Thymus (tissue), 11 donors: Measurements from ENCODE around the gene DAGLA. TPM values are rescaled to one million over a fixed set of nuclear protein-coding genes. Genes with fewer than 3 reads are reported as not detected.

Source experiments
- DNase-seq, 9 donors: peaks; one replicate each; pipeline ENCODE4 v3.0.0-alpha.2; 2013; ENCODE audit warnings: low spot score in 9 of 9, low read depth in 6 of 9, missing footprints in 1 of 9
- H3K27ac ChIP-seq, 2 donors: one replicate each; pipeline ENCODE4 v1.5.1; 2013; ENCODE audit warnings: control low read depth in 1 of 2, low read depth in 1 of 2, low read length in 1 of 2, mild to moderate bottlenecking in 1 of 2, moderate library complexity in 1 of 2
- H3K27me3 ChIP-seq, 2 donors: one replicate each; pipeline ENCODE4 v1.5.1; 2013; ENCODE audit warnings: low read length in 1 of 2; ENCODE audit not compliant: control insufficient read depth in 2 of 2, insufficient read depth in 1 of 2
- H3K36me3 ChIP-seq, 2 donors: one replicate each; pipeline ENCODE4 v1.5.1; 2013; ENCODE audit warnings: low read length in 1 of 2, mild to moderate bottlenecking in 1 of 2, moderate library complexity in 1 of 2; ENCODE audit not compliant: control insufficient read depth in 2 of 2, insufficient read depth in 2 of 2
- H3K4me1 ChIP-seq, 2 donors: one replicate each; pipeline ENCODE4 v1.5.1; 2013; ENCODE audit warnings: low read length in 2 of 2; ENCODE audit not compliant: control insufficient read depth in 2 of 2, insufficient read depth in 2 of 2
- H3K4me3 ChIP-seq, 2 donors: one replicate each; pipeline ENCODE4 v1.5.1; 2013; ENCODE audit warnings: low read length in 2 of 2, control low read depth in 1 of 2, mild to moderate bottlenecking in 1 of 2
- H3K9me3 ChIP-seq, 2 donors: one replicate each; pipeline ENCODE4 v1.5.1; 2013; ENCODE audit warnings: low read length in 1 of 2, mild to moderate bottlenecking in 1 of 2; ENCODE audit not compliant: control insufficient read depth in 2 of 2, insufficient read depth in 1 of 2
- WGBS: extraction: QIAGEN DNeasy Blood & Tissue Kit; methylation state at CpG from one replicate; pipeline ENCODE4 v1.1.7; 2013; 5-methylcytosine and 5-hydroxymethylcytosine counted together
- polyA plus RNA-seq: library from polyadenylated mRNA; stranded (reverse); fragments of 200-250 nt; gene quantifications from one replicate; pipeline ENCODE4 v1.2.3, GENCODE V29; 2013
- total RNA-seq: library from RNA; stranded (reverse); fragments of 120-200 nt; gene quantifications from one replicate; pipeline ENCODE4 v1.2.4, GENCODE V29; 2013
- donor health status: healthy.

DAGLA gene
- total and polyA plus RNA-seq, 2 donors: 0.14 to 0.43 TPM

DNA sequence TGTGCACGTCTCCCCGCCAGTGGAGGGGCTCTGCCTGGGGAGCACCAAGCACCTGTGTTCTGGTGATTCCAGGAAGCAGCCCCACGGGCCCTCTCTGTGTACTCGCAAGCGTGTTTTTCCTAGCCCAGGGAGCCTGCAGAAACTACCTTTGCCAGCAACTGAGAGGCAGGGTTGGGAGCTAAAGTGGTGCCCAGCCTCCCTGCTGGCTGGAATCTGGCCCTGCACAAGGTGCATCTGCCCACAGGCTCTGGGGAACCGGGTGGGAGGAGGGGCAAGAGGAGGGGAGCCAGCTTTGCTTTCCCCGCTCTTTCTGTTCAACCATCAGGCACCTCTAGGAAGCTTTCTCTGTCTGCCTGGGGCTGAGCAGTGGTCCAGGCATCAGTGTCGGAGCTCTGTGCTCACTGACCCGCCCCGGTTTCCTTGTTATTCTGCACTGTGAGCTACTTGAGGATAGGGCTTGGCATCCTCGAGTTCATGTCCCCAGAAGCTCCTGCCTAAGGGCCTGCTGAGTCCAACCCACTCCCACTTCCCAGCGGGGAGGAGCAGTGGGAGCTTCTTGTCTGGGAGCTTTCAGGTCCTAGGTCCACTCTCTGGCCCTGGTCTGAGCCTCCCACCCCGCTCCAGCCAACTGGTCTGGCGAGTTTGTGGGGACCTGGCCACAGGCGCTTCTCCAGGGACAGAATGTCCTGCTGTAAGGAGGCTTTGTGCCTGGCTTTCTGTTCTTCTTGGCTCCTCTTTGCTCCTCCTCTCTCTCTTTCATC, 14.9 kb downstream of the DAGLA start:
- Histone ChIP-seq H3K27ac (peak overlapping the region; percentile 18 to 83), H3K4me3 (no peak overlapping the region), H3K4me1 (peaks cover 44 to 61% of the 10 kb centered on the region in 2 donors), H3K27me3 (no peaks in the 10 kb centered on the region), H3K36me3 (no peaks in the 10 kb centered on the region), H3K9me3 (no peaks in the 10 kb centered on the region)
- peak in 2 of 9 donors; percentile 33 to 61 for DNase-seq
- 64% methylated on average over 15 of the region's 15 CpGs for WGBS

DNA sequence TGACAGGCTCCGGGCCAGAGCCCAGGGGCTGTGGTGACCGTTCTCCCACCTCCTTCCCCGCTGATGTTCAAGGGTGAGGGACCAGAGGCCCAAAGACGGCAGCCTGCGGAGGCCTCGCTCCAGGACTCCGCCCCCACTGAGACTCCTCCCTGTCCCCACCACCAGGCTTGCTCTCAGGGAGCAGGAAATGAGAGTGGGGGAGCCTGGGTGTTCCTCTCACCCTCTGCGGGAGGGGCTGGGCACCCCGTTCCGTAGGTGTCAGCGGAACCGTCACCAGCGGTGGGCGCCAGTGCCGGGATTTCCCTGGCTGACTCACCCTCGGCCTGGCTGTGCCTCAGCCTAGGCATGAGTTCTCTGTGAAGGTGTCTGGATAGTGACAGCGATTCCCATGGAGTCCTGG, 15.7 kb downstream of the DAGLA start:
- peak overlapping the region; percentile 20 to 22 for H3K4me3 ChIP-seq

DNA sequence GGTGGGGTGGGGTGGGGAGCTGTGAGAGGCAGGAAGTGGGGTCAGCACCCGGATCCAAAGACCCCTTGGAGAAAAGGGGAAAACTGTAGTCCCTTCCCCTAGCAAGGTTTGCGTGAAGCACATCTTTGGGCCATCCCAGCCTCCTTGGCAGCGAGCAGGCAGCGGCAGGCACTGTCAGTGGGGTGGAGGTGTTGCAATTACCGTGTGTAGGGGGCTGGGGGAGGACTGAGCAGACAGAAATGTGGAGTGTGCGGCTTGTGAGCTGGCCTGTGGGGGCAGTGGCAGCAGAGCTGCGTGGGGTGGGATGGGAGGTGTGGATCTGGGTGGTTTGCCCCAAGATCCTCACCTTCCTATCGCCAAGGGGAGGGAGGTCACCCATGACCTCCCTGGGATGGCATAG, 16.4 kb downstream of the DAGLA start:
- Histone ChIP-seq H3K36me3 (no peaks in the 10 kb centered on the region), H3K27me3 (no peaks in the 10 kb centered on the region), H3K4me3 (no peak overlapping the region), H3K4me1 (peaks cover 44 to 71% of the 10 kb centered on the region in 2 donors), H3K9me3 (no peaks in the 10 kb centered on the region), H3K27ac (peak overlapping the region in 1 of 2 donors; percentile 97)
- WGBS: 82% methylated on average over 8 of the region's 8 CpGs
- no peak for DNase-seq

More for the DNA sequence above, 15.7 kb downstream of the DAGLA start:
- Histone ChIP-seq H3K27me3 (no peaks in the 10 kb centered on the region), H3K9me3 (no peaks in the 10 kb centered on the region), H3K36me3 (no peaks in the 10 kb centered on the region), H3K4me1 (peaks cover 44 to 64% of the 10 kb centered on the region in 2 donors), H3K27ac (peak overlapping the region; percentile 21 to 97)
- WGBS: 6% methylated on average over 17 of the region's 17 CpGs
- peak; percentile 64 to 94 (median 84) for DNase-seq

DNA sequence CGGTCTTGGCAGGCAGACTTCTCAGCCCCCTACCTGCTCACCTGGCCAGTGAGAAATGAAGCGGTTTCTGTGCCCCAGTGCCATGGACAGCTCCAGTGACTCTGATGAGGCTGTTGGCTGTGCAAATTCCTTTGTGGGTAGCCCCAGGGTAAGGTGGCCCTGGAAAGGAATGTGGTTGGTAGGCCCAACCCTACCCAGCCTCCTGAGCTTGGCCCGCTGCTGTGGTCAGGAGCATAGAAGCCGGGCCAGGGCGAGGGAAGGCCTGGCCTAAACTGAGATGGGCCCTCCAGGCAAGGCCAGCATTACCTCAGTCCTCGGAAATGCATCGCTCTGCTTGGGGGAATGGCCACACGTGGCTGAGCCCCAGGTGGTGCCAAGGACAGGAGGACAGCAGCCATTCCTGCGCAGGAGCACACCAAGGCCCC, 16.9 kb downstream of the DAGLA start:
- H3K9me3 ChIP-seq: no peaks in the 10 kb centered on the region
- 92% methylated on average over 9 of the region's 9 CpGs for WGBS
- no peak overlapping the region for H3K4me3 ChIP-seq
- H3K36me3 ChIP-seq: no peaks in the 10 kb centered on the region
- H3K4me1 ChIP-seq: peaks cover 44 to 74% of the 10 kb centered on the region in 2 donors
- no peak for DNase-seq
- no peaks in the 10 kb centered on the region for H3K27me3 ChIP-seq
- H3K27ac ChIP-seq: peak overlapping the region; percentile 47 to 97

DNA sequence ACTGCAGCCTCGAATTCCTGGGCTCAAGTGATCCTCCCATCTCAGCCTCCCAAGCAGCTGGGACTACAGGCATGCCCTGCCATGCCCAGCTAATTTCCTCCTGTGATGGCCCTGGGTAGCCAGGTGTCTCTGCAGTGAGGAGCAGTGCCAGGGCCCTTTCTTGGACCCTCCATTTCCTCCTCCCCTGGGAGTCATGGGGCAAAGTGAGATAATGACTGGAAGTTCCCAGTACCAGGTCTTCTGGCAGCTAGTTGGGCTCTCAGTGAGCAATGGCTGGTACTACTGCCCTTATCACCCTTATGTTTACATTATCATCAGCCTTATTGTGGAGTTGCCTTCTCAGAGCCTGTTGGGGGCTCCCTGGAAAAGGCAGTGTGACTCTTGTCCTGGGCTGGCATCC, 17.6 kb downstream of the DAGLA start:
- no peak for DNase-seq
- H3K9me3 ChIP-seq: no peaks in the 10 kb centered on the region
- H3K27ac ChIP-seq: peak overlapping the region; percentile 88 to 97
- H3K36me3 ChIP-seq: no peaks in the 10 kb centered on the region
- H3K27me3 ChIP-seq: no peaks in the 10 kb centered on the region
- 89% methylated on average over 1 of the region's 1 CpG for WGBS
- peaks cover 44 to 78% of the 10 kb centered on the region in 2 donors for H3K4me1 ChIP-seq
- no peak overlapping the region for H3K4me3 ChIP-seq

DNA sequence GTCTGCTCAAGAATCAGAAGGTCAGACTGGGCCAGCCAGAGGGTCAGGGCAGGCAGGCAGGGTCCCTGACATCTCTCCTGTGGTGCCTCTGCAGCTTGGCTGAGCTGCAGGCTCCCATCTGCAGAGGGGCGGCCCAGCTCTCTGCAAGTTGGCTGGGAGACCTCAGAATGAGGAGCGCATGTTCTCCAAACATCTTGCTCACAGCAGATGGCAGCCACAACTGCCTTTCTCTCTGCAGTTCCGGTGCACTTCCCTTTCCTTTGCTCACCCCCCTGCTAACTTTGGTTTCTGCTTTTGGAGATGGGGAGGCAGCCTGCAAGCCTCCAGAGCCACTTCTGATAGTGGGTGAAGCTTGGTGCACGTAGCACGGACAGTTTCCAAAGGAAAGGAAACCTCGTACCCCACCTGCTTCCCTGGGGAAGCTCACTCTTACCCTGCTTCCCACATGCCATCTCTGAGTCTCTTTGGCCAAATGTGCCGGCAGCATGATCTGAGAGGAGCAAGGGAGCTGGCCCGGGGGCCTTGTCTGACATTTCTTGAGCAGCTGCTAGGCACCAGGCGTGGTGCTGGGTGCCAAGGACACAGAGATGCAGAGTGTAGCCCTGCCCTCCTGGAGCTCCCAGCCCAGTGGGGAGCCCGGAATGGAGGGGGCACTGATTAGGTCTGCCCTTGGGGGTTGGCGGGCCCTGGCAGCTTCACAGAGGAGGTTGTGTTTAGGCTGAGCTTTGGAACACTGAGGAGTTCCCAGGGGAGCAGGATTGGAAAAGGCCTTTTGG, 18.2 kb downstream of the DAGLA start:
- H3K27ac ChIP-seq: peak overlapping the region; percentile 88 to 97
- H3K4me1 ChIP-seq: peaks cover 44 to 81% of the 10 kb centered on the region in 2 donors
- 29% methylated on average over 11 of the region's 11 CpGs for WGBS
- DNase-seq: peak in 8 of 9 donors; percentile 43 to 89 (median 66)
- H3K9me3 ChIP-seq: no peaks in the 10 kb centered on the region
- no peaks in the 10 kb centered on the region for H3K36me3 ChIP-seq
- H3K4me3 ChIP-seq: no peak overlapping the region
- no peaks in the 10 kb centered on the region for H3K27me3 ChIP-seq

DNA sequence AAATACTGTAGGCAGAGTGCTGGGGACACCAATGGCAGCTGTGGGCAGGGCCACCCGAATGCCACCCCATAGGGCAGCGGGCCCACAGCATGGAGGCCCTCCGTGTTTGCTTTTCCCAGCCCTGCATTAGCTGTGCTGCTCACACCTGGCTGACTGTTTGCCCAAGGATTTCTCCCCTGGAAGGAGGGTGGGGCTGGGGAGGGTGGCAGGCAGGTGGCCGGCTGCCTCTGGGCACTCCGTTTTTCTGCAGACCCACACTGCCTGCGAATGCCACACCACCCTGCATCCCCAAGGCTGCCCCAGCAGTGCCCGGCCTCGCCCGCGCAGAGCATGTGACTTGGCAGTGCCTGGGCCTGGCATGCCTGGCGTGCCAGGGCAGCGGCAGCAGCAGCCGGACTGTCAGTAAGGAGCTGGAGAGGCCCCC, 19.6 kb downstream of the DAGLA start:
- no peaks in the 10 kb centered on the region for H3K27me3 ChIP-seq
- H3K9me3 ChIP-seq: no peaks in the 10 kb centered on the region
- no peak for DNase-seq
- H3K27ac ChIP-seq: no peak overlapping the region
- H3K36me3 ChIP-seq: no peaks in the 10 kb centered on the region
- WGBS: 93% methylated on average over 13 of the region's 13 CpGs
- H3K4me3 ChIP-seq: no peak overlapping the region
- H3K4me1 ChIP-seq: peaks cover 43 to 70% of the 10 kb centered on the region in 2 donors

DNA sequence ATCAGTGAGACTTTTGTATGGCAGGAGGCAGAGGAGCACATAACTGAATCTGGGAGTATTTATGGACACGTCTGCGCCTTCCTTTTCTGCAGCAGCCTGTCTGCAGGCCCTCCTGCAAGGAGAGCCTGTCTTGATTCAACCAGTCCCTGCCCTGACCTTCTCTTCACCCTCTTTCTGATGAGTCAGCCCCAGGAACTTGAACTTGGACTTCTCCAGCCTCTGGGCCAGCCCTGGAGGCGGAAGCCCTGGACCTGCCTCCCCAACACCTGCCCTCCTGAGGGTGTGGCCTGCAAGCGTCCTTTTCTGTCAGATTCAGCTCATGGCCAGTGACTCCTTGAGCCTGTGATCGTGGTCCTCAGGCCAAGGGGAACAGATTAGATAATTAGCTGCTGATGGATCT, 20.0 kb downstream of the DAGLA start:
- 96% methylated on average over 5 of the region's 5 CpGs for WGBS
- no peak for DNase-seq
- no peaks in the 10 kb centered on the region for H3K36me3 ChIP-seq
- H3K4me3 ChIP-seq: no peak overlapping the region
- H3K27me3 ChIP-seq: peaks cover 0 to 1% of the 10 kb centered on the region in 2 donors
- no peak overlapping the region for H3K27ac ChIP-seq
- H3K9me3 ChIP-seq: no peaks in the 10 kb centered on the region
- peaks cover 38 to 66% of the 10 kb centered on the region in 2 donors for H3K4me1 ChIP-seq

DNA sequence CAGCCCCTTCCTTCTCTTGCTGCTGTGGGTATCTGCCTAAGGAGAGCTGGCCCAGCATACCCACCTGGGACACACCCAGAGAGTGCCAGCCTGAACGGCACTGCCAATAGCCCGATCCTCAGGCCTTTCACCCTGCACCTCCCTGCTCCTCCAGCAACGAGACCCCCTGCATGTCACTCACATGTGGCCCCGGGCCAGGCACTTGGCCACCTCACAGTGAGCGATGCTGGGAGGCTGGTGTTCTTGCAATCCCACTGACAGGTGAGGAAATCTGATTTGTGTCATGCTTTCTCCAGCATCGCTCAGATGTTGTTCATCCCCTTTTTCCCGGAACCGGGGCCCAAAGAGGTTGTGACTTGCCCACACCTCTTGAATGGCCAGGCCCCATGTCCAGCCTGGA, 20.5 kb downstream of the DAGLA start:
- H3K9me3 ChIP-seq: no peaks in the 10 kb centered on the region
- WGBS: 95% methylated on average over 8 of the region's 8 CpGs
- H3K27me3 ChIP-seq: peaks cover 0 to 3% of the 10 kb centered on the region in 2 donors
- H3K36me3 ChIP-seq: no peaks in the 10 kb centered on the region
- DNase-seq: no peak
- H3K27ac ChIP-seq: no peak overlapping the region
- peaks cover 33 to 60% of the 10 kb centered on the region in 2 donors for H3K4me1 ChIP-seq
- no peak overlapping the region for H3K4me3 ChIP-seq
